HG03575 (cell line): Measurements from ENCODE around the gene DRAM1.

ENCODE experiments used
- ATAC-seq: cut with Tn5 transposase; IDR thresholded peaks from one replicate; pipeline ENCODE4 v1.9.1; 2021; ENCODE audit not compliant: unreplicated experiment, insufficient number of reproducible peaks, low FRiP score; ENCODE audit errors: extremely low read depth

Gene DRAM1

DNA sequence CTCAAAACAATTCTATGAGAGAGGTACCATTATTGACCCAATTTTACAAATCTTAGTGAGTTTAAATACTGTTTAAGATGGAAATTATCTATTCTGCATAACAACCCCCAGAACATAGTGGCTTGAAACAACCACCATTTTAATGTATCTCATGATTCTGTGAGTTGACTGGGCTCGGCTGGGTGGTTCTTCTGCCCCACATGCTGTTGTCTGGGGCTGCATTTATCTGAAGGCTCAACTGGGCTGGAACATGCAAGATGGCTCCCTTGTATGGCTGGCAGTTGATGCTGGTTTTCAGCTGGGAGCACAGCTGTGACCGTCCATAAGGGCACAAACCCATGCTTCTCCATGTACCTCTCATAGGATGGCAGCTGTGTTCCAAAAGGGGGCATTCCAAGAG is 82.2 kb downstream of the DRAM1 start:
- no peak for ATAC-seq

DNA sequence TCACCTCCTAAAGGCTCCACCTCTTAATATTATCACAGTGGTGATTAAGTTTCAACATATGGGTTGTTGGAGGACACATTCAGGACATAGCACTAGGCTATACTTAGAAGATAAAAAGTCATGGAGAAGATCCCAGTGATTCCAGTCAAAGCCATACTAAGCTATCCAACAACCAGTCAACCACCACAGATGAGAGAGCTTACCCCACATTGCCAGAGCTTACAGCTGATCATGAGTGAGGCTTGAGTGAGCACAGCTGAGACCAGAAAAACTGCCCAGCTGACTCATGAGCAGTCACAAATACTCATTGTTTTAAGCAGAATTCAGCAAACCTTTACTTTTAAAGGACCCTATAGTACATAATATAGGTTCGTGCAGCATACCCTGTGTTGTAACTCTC is 85.1 kb downstream of the DRAM1 start:
- ATAC-seq = no peak

DNA sequence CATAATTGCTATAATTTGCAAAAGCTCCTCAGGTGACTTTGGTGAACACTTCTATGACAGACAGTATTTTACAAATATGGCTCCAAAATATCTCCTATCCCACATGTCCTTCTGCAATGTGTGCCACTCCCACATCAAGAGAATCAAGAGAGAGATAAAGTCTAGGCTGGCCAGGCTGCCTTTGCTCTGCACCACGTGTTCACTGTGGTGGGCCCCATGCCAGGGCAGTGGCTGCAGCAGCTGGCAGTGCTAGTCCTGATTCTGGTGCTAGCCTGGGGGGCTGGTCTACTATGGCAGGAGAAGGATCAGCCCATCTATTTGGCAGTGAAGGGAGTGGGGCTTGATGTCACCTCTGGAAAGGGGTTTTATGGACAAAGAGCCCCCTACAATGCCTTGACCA is 86.3 kb downstream of the DRAM1 start:
- ATAC-seq = no peak

DNA sequence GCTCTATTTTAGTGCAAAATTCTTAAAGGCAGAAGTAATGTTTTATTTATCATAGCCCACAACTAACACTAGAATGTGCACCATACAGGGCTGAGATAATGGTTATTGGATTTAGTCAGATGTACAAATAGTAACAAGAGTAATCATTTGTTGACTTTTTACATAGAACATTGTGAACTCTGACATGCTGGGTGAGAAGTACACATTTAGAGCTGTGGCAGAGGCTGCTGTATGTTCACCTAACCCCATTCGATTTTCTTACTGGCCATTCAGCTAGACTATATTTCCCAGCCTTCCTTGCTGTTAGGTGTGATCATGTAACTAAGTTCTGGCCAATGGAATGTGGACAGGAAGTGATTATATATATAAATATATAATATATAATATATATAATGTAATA is 89.1 kb downstream of the DRAM1 start:
- ATAC-seq = no peak

DNA sequence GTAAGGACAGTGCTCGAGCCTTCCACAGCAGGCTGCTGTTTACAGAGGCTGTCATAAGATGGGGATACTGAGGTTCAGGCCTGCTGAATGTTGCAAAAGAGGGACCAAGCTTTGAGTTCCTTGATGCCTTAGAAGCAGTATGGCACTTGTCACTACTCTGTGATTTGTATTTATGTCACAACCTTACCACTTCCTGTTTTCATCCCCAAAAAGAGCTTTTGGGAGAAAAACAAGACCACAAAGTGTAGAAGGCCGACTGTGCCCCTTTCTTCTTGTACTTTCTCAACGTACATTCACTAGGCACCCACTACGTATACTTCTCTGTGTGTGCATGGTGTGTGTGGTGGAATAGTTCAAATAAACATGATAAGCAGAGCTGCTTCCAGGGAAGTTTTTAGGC is 90.1 kb downstream of the DRAM1 start:
- no peak for ATAC-seq

DNA sequence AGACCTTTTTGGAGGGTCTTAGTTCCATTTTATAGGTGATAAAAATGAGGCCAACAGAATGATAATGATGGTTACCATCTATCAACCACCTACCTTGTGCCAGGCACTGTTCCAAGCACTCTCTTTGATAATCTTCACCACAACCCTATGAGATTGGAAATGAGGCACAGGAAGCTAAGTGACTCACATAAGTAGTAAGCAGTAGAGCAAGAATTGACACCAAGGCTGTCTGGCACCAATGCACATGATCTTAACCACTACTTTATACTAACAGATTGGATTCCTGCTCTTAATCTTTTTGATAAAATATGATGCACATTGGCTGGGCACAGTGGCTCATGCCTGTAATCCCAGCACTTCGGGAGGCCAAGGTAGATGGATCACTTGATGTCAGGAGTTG is 91.4 kb downstream of the DRAM1 start:
- no peak for ATAC-seq
